Left ventricle myocardium inferior (tissue), 1 donor: ENCODE measurements around the gene TMPRSS7. TPM values are rescaled to one million over a fixed set of nuclear protein-coding genes. Genes with fewer than 3 reads are reported as not detected.

Experiments used
- DNase-seq: peaks from one replicate; pipeline ENCODE4 v3.0.0-alpha.2; 2020
- H3K27ac ChIP-seq: fragments of 200-600 bp; replicated peaks from 2 replicates; pipeline ENCODE4 v1.8.0; 2021
- H3K27me3 ChIP-seq: fragments of 200-600 bp; 2 replicates; pipeline ENCODE4 v1.8.0; 2021; ENCODE audit warnings: low read depth
- H3K36me3 ChIP-seq: fragments of 200-600 bp; 2 replicates; pipeline ENCODE4 v1.8.0; 2021
- H3K4me1 ChIP-seq: fragments of 200-600 bp; 2 replicates; pipeline ENCODE4 v1.8.0; 2021
- H3K4me3 ChIP-seq: fragments of 200-600 bp; 2 replicates; pipeline ENCODE4 v1.8.0; 2021; ENCODE audit warnings: mild to moderate bottlenecking, moderate library complexity
- H3K9me3 ChIP-seq: fragments of 200-600 bp; replicated peaks from 2 replicates; pipeline ENCODE4 v1.8.0; 2021
- CTCF ChIP-seq: fragments of 200-600 bp; IDR thresholded peaks from 2 replicates; pipeline ENCODE4 v1.8.0; 2021; ENCODE audit warnings: antibody characterized with exemption, mild to moderate bottlenecking, borderline replicate concordance
- intact Hi-C: fragments of 100-400 bp; cut with micrococcal nuclease; formaldehyde crosslinking; loops from one replicate; pipeline ENCODE4 v1.11.0; 2022
- total RNA-seq: library from RNA; stranded (reverse); fragmentation: NEBNext Ultra II Directional; extraction: Animal tissue kit (Norgen Biotek cat#: 25700); gene quantifications from one replicate; pipeline ENCODE4 v1.2.1, GENCODE V29; 2021
- donor health status: DM: no; HTN: yes; CAD: no; lungs with severe emphysema.

TMPRSS7 gene
- total RNA-seq, 1 donor from 2014 or later = not detected

GRCh38 chr3:112085735-112086075, 51.2 kb downstream of the TMPRSS7 start:
- Histone ChIP-seq H3K9me3 (no peaks in the 10 kb centered on the region), H3K36me3 (no peaks in the 10 kb centered on the region), H3K27ac (peak overlapping the region; percentile 69), H3K4me3 (peak overlapping the region; percentile 73), H3K27me3 (no peaks in the 10 kb centered on the region), H3K4me1 (peaks cover 46% of the 10 kb centered on the region)
- intact Hi-C loops = no loop called here
- DNase-seq = no peak
- TF ChIP-seq CTCF = no peak

- H3K27ac ChIP-seq = peak within 1 kb of the TSS; percentile 69
- peak; percentile 85 for DNase-seq
- intact Hi-C loops = no loop called here
- H3K4me3 ChIP-seq = peak within 1 kb of the TSS; percentile 73
- no peaks in the 10 kb centered on the region for H3K27me3 ChIP-seq
- H3K4me1 ChIP-seq = peaks cover 52% of the 10 kb centered on the region
- H3K36me3 ChIP-seq = no peaks in the 10 kb centered on the region
- H3K9me3 ChIP-seq = no peaks in the 10 kb centered on the region
- no peak for TF ChIP-seq CTCF
Measured at GRCh38 chr3:112086076-112086854, 51.7 kb downstream of the TMPRSS7 start, which contains the start of gene C3orf52. TSS of gene C3orf52 (plus strand) at chr3:112086389. CDS start at chr3:112086408, 19 bp downstream.

- TF ChIP-seq CTCF = no peak
- Histone ChIP-seq H3K4me1 (peaks cover 57% of the 10 kb centered on the region), H3K27ac (peak overlapping the region; percentile 69), H3K9me3 (no peaks in the 10 kb centered on the region), H3K4me3 (peak overlapping the region; percentile 73), H3K27me3 (no peaks in the 10 kb centered on the region), H3K36me3 (no peaks in the 10 kb centered on the region)
- no peak for DNase-seq
- intact Hi-C loops = no loop called here
Measured at GRCh38 chr3:112086875-112087524, 52.5 kb downstream of the TMPRSS7 start.

- intact Hi-C loops = no loop called here
Measured at GRCh38 chr3:112087746-112088145, 53.2 kb downstream of the TMPRSS7 start.

GRCh38 chr3:112088944-112089343, 54.4 kb downstream of the TMPRSS7 start:
- no peaks in the 10 kb centered on the region for H3K9me3 ChIP-seq
- no peaks in the 10 kb centered on the region for H3K27me3 ChIP-seq
- H3K4me1 ChIP-seq = peaks cover 65% of the 10 kb centered on the region
- intact Hi-C loops = no loop called here
- no peak overlapping the region for H3K4me3 ChIP-seq
- no peak overlapping the region for H3K27ac ChIP-seq
- DNase-seq = no peak
- H3K36me3 ChIP-seq = no peaks in the 10 kb centered on the region
- no peak for TF ChIP-seq CTCF

More at GRCh38 chr3:112087746-112088145, 53.2 kb downstream of the TMPRSS7 start:
- TF ChIP-seq CTCF = no peak
- H3K27me3 ChIP-seq = no peaks in the 10 kb centered on the region
- no peaks in the 10 kb centered on the region for H3K9me3 ChIP-seq
- no peak for DNase-seq
- no peaks in the 10 kb centered on the region for H3K36me3 ChIP-seq
- no peak overlapping the region for H3K4me3 ChIP-seq
- H3K27ac ChIP-seq = no peak overlapping the region
- peaks cover 64% of the 10 kb centered on the region for H3K4me1 ChIP-seq
